Liver (tissue), 9 donors: ENCODE data around the gene POMT2. TPM values are rescaled to one million over a fixed set of nuclear protein-coding genes. Genes with fewer than 3 reads are reported as not detected.

ENCODE experiments used
- DNase-seq: peaks from one replicate; pipeline ENCODE4 v3.0.0-alpha.2; 2017; ENCODE audit warnings: low spot score
- H3K27ac ChIP-seq, 2 donors: one replicate each; pipeline ENCODE4 v1.7.0; 2013; ENCODE audit warnings: inconsistent platforms in 2 of 2, low read length in 2 of 2, control low read depth in 1 of 2, low read depth in 1 of 2, mild to moderate bottlenecking in 1 of 2
- H3K27me3 ChIP-seq, 4 donors: one replicate each; pipeline versions ENCODE4 v1.6.1 to v1.7.0; 2013; ENCODE audit warnings: low read length in 3 of 4, inconsistent platforms in 1 of 4, mild to moderate bottlenecking in 1 of 4, moderate library complexity in 1 of 4; ENCODE audit not compliant: control insufficient read depth in 4 of 4, insufficient read depth in 4 of 4
- H3K36me3 ChIP-seq, 4 donors: one replicate each; pipeline versions ENCODE4 v1.6.1 to v1.7.0; 2013; ENCODE audit warnings: low read length in 3 of 4, mild to moderate bottlenecking in 3 of 4, low read depth in 1 of 4, moderate library complexity in 1 of 4; ENCODE audit not compliant: control insufficient read depth in 4 of 4, insufficient read depth in 3 of 4
- H3K4me1 ChIP-seq, 4 donors: one replicate each; pipeline versions ENCODE4 v1.6.1 to v1.7.0; 2013; ENCODE audit warnings: low read length in 3 of 4, mild to moderate bottlenecking in 3 of 4, moderate library complexity in 1 of 4; ENCODE audit not compliant: control insufficient read depth in 4 of 4, insufficient read depth in 4 of 4
- H3K4me3 ChIP-seq, 3 donors: one replicate each; pipeline versions ENCODE4 v1.6.1 to v1.7.0; 2013; ENCODE audit warnings: low read length in 3 of 3, control low read depth in 1 of 3, low read depth in 1 of 3, mild to moderate bottlenecking in 1 of 3
- H3K9ac ChIP-seq, 2 donors: one replicate each; pipeline ENCODE4 v1.7.0; 2013; ENCODE audit warnings: low read length in 2 of 2, mild to moderate bottlenecking in 2 of 2, moderate library complexity in 2 of 2, control low read depth in 1 of 2, low read depth in 1 of 2
- H3K9me3 ChIP-seq, 4 donors: one replicate each; pipeline versions ENCODE4 v1.6.1 to v1.7.0; 2013; ENCODE audit warnings: low read length in 3 of 4; ENCODE audit not compliant: control insufficient read depth in 4 of 4
- ATF3 ChIP-seq: IDR thresholded peaks from 2 replicates; pipeline ENCODE4 v1.6.1; 2016; ENCODE audit warnings: antibody characterized with exemption
- CTCF ChIP-seq: fragments of 150-350 bp; IDR thresholded peaks from 2 replicates; pipeline ENCODE4 v1.5.1; 2017; ENCODE audit warnings: improper control_type of control experiment, low read depth, low read length; ENCODE audit not compliant: missing input control
- EGR1 ChIP-seq, 2 donors: IDR thresholded peaks; 2 replicates each; pipeline ENCODE4 v1.6.1; 2016 to 2018; ENCODE audit warnings: antibody characterized with exemption in 2 of 2, low read depth in 2 of 2
- FOXA2 ChIP-seq: IDR thresholded peaks from 2 replicates; pipeline ENCODE4 v1.6.1; 2016; ENCODE audit warnings: antibody characterized with exemption
- GABPA ChIP-seq, 2 donors: IDR thresholded peaks in 1 of 2; conservative IDR thresholded peaks in 1 of 2; 2 replicates each; pipeline ENCODE4 v1.6.1; 2016; ENCODE audit warnings: antibody characterized with exemption in 2 of 2, mild to moderate bottlenecking in 1 of 2, moderate library complexity in 1 of 2
- HNF4A ChIP-seq, 2 donors: conservative IDR thresholded peaks; 2 replicates each; pipeline ENCODE4 v1.6.1; 2016; ENCODE audit warnings: antibody characterized with exemption in 2 of 2, mild to moderate bottlenecking in 2 of 2
- HNF4G ChIP-seq: IDR thresholded peaks from 2 replicates; pipeline ENCODE4 v1.6.1; 2016; ENCODE audit warnings: antibody characterized with exemption
- JUND ChIP-seq, 2 donors: IDR thresholded peaks; 2 replicates each; pipeline ENCODE4 v1.6.1; 2016; ENCODE audit warnings: antibody characterized with exemption in 2 of 2
- MAX ChIP-seq: IDR thresholded peaks from 2 replicates; pipeline ENCODE4 v1.6.1; 2016; ENCODE audit warnings: antibody characterized with exemption
- NR2F2 ChIP-seq: IDR thresholded peaks from 2 replicates; pipeline ENCODE4 v1.6.1; 2016; ENCODE audit warnings: antibody characterized with exemption
- RAD21 ChIP-seq, 2 donors: IDR thresholded peaks; 2 replicates each; pipeline ENCODE4 v1.6.1; 2016; ENCODE audit warnings: antibody characterized with exemption in 2 of 2, mild to moderate bottlenecking in 2 of 2
- REST ChIP-seq: IDR thresholded peaks from 2 replicates; pipeline ENCODE4 v1.6.1; 2016; ENCODE audit warnings: antibody characterized with exemption, mild to moderate bottlenecking
- RXRA ChIP-seq, 2 donors: IDR thresholded peaks; 2 replicates each; pipeline ENCODE4 v1.6.1; 2017 to 2018; ENCODE audit warnings: antibody characterized with exemption in 2 of 2, mild to moderate bottlenecking in 1 of 2
- SP1 ChIP-seq: IDR thresholded peaks from 2 replicates; pipeline ENCODE4 v1.6.1; 2018; ENCODE audit warnings: antibody characterized with exemption, mild to moderate bottlenecking
- TAF1 ChIP-seq: conservative IDR thresholded peaks from 2 replicates; pipeline ENCODE4 v1.6.1; 2016; ENCODE audit warnings: antibody characterized with exemption, mild to moderate bottlenecking
- ZBTB33 ChIP-seq: IDR thresholded peaks from 2 replicates; pipeline ENCODE4 v1.6.1; 2016; ENCODE audit warnings: antibody characterized with exemption
- WGBS: extraction: QIAGEN DNeasy Blood & Tissue Kit; methylation state at CpG from one replicate; pipeline ENCODE4 v1.1.7; 2013; 5-methylcytosine and 5-hydroxymethylcytosine counted together
- polyA plus RNA-seq, 2 donors: library from polyadenylated mRNA; stranded (reverse) in 1 of 2; unstranded in 1 of 2; fragments of 200-250 nt in 1 of 2; fragments of >200 nt in 1 of 2; fragmentation: Nextera tagmentation in 1 of 2; extraction: Ambion mirVana in 1 of 2; gene quantifications; one replicate each; pipeline versions ENCODE4 v1.2.1 to v1.2.3, GENCODE V29; 2013 to 2015
- total RNA-seq, 2 donors: library from RNA; depleted of rRNA; stranded (reverse); fragments of >200 nt; gene quantifications; one replicate each; pipeline ENCODE4 v1.2.3, GENCODE V29; 2014
- donor health status: healthy.
- donor health status: healthy.
- donor health status: healthy.
- donor health status: healthy.
- donor health status: healthy.

POMT2 gene
- total and polyA plus RNA-seq, 4 donors, result 4.8 to 13.1 (median 5.3) TPM

- peaks cover 0 to 4% (median 0%) of the 10 kb centered on the region in 4 donors for H3K27me3 ChIP-seq
- no peaks in the 10 kb centered on the region for H3K9me3 ChIP-seq
- 87% methylated on average over 6 of the region's 6 CpGs for WGBS
- no peak overlapping the region for H3K4me3 ChIP-seq
- H3K4me1 ChIP-seq, result no peaks in the 10 kb centered on the region
- no peak overlapping the region for H3K27ac ChIP-seq
- H3K36me3 ChIP-seq, result no peaks in the 10 kb centered on the region
- DNase-seq, result no peak
- TF ChIP-seq MAX (no peak), NR2F2 (no peak), ZBTB33 (no peak), FOXA2 (no peak), CTCF (no peak), SP1 (no peak), RXRA (IDR thresholded peaks at IDR 0.05) (no peak), HNF4G (no peak), RAD21 (IDR thresholded peaks at IDR 0.05) (no peak), HNF4A (conservative IDR thresholded peaks at IDR 0.05) (no peak), EGR1 (IDR thresholded peaks at IDR 0.05; ENCODE audit: low read depth in 2 of 2) (no peak), TAF1 (no peak)
- no peak overlapping the region for H3K9ac ChIP-seq
These were observed 69.8 kb downstream of the POMT2 start for GRCh38 chr14:77250927-77251326.

- H3K36me3 ChIP-seq, result no peaks in the 10 kb centered on the region
- H3K9ac ChIP-seq, result no peak overlapping the region
- 91% methylated on average over 7 of the region's 7 CpGs for WGBS
- TF ChIP-seq NR2F2, result no peak
- TF ChIP-seq JUND (IDR thresholded peaks at IDR 0.05), result no peak
- no peak for TF ChIP-seq REST
- TF ChIP-seq GABPA (IDR thresholded peaks at IDR 0.05 in 1 of 2, conservative IDR thresholded peaks at IDR 0.05 in 1 of 2), result no peak
- TF ChIP-seq ZBTB33, result no peak
- no peak for TF ChIP-seq CTCF
- no peak for TF ChIP-seq ATF3
- no peak for TF ChIP-seq MAX
- no peak overlapping the region for H3K4me3 ChIP-seq
- no peaks in the 10 kb centered on the region for H3K4me1 ChIP-seq
- H3K27ac ChIP-seq, result no peak overlapping the region
- no peak for DNase-seq
- H3K27me3 ChIP-seq, result peaks cover 0 to 4% (median 0%) of the 10 kb centered on the region in 4 donors
- no peaks in the 10 kb centered on the region for H3K9me3 ChIP-seq
These were observed 71.4 kb downstream of the POMT2 start for GRCh38 chr14:77249286-77249685.
